ENCODE results near the gene C10orf90.

DNA sequence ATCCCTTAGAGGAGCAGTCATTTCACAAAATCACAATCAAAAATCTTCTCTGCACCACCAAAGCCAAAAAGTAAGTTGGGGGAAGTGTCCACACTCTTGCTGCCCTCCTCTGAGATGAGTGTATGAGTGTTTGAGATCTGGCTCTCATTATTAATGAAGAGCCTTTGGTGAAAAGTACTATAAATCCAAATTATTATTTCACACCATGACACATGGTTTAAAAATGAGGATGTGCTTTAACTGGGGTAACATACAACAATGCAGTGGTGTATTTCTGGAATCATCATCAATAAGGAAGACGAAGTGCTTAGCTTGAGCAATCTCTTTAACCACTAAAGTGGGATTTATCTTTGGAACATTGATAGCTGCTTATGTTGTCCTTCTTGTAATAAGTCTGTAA lies 168.1 kb downstream of the C10orf90 start:
- TF ChIP-seq, protein P1, sequence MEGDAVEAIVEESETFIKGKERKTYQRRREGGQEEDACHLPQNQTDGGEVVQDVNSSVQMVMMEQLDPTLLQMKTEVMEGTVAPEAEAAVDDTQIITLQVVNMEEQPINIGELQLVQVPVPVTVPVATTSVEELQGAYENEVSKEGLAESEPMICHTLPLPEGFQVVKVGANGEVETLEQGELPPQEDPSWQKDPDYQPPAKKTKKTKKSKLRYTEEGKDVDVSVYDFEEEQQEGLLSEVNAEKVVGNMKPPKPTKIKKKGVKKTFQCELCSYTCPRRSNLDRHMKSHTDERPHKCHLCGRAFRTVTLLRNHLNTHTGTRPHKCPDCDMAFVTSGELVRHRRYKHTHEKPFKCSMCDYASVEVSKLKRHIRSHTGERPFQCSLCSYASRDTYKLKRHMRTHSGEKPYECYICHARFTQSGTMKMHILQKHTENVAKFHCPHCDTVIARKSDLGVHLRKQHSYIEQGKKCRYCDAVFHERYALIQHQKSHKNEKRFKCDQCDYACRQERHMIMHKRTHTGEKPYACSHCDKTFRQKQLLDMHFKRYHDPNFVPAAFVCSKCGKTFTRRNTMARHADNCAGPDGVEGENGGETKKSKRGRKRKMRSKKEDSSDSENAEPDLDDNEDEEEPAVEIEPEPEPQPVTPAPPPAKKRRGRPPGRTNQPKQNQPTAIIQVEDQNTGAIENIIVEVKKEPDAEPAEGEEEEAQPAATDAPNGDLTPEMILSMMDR (conservative IDR thresholded peaks at IDR 0.05; ENCODE audit: low read depth, low read length) = no peak
- TF ChIP-seq EZH2 (IDR thresholded peaks at IDR 0.05; ENCODE audit: low read length, unreplicated experiment) (no peak), EZH2phosphoT487 (IDR thresholded peaks at IDR 0.05; ENCODE audit: borderline replicate concordance, low read length) (no peak)
